ENCODE results near the gene GAR1.
"Not testable (repeated sequence)": the region's sequence is repeated elsewhere in the genome, so short reads cannot be mapped to it uniquely, and the experiment has no call there.

The GAR1 gene

GRCh38 chr4:109815151-109816081 is at the start of gene GAR1:
Gene GAR1, plus strand, starts transcription at chr4:109815762. Its CDS starts 403 bp downstream, at chr4:109816165.
- in situ Hi-C loops (cut with MboI; ENCODE audit: low sequenced_read_pairs), result loop anchor here (10.0 kb wide), 1 partner anchor 391 kb away; no protein-coding TSS in a partner anchor

DNA sequence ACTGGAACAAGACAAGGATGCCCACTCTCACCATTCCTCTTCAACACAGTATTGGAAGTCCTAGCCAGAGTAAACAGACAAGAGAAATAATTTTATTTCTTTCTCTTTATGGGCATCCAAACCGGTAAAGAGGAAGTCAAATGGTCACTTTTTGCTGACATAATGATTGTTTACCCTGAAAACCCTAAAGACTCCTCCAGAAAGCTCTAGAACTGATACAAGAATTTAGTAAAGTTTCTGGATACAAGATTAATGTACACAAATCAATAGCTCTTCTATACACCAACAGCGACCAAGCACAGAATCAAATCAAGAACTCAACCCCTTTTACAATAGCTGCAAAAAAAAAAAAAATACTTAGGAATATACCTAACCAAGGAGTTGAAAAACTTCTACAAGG is 33.5 kb upstream of the GAR1 start:
- in situ Hi-C loops (cut with MboI; ENCODE audit: low sequenced_read_pairs), result not testable (repeated sequence)

DNA sequence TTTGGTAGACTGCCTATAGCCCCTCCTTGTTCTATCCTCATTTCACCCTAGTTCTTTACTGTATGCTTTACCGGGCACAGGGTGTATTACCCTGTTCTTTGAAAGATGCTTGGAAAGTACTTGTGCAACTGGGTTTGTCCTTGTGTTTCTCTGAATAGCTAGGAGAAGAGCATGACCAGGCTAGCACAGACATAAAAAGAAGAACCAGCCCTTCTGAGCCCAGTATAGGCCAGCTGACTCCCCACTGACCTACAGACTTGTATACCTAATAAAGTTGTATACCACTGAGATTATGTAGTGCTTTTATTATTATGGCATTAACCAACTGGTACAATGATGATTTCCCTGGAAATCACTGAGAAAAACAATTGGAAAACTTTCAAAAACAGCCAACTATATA is 28.7 kb upstream of the GAR1 start:
- in situ Hi-C loops (cut with MboI; ENCODE audit: low sequenced_read_pairs), result no loop called here

GRCh38 chr4:109787807-109788206 is 27.8 kb upstream of the GAR1 start:
- in situ Hi-C loops (cut with MboI; ENCODE audit: low sequenced_read_pairs), result no loop called here

DNA sequence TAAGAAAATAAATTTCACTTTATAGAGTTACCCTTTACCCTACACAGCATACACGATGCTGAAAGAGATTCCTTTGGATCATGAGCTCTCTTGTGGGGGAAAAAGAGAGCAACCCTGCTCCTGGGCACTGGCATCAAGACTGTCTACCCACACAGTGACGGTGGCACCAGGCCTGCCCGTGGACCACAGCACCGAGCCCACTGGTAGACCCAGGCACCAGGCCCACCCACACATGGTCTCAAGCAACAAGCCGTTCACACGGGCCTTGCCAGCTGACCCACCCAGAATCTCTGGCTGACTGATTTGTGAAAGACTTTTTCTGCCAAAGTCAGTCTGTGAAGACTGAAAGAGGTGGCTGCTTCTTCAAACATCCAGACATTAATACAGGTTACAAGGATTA is 20.5 kb upstream of the GAR1 start:
- in situ Hi-C loops (cut with MboI; ENCODE audit: low sequenced_read_pairs), result no loop called here

- in situ Hi-C loops (cut with MboI; ENCODE audit: low sequenced_read_pairs), result no loop called here
These were observed 16.7 kb upstream of the GAR1 start for GRCh38 chr4:109798866-109799265.

GRCh38 chr4:109801099-109801789 is 14.3 kb upstream of the GAR1 start:
- in situ Hi-C loops (cut with MboI; ENCODE audit: low sequenced_read_pairs), result no loop called here

DNA sequence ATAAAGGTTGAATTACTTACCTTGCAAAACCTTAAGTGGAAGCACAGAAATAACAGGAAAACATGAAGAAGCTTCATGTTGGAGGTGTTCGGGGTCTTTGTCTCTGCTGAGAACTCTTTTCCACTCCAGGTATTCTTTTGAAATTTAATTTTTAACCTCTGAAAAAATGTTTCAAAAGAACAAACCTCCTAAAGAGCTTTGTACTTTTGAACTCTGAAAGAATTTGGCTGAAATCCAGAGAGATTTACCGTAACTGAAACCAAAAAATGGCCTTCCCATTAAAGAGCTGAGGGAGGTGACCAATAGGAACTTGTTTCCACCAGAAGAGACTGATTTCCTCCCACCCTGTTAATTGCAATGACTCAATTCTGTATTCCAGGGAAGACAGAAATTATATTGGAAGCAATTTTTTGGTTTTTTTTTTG is 13.7 kb upstream of the GAR1 start, which contains the start of gene CFI:
Gene CFI, minus strand, starts transcription at position 105 of the 425 bp plus-strand sequence. Its CDS starts 28 bp downstream, at position 77.
- in situ Hi-C loops (cut with MboI; ENCODE audit: low sequenced_read_pairs), result no loop called here

DNA sequence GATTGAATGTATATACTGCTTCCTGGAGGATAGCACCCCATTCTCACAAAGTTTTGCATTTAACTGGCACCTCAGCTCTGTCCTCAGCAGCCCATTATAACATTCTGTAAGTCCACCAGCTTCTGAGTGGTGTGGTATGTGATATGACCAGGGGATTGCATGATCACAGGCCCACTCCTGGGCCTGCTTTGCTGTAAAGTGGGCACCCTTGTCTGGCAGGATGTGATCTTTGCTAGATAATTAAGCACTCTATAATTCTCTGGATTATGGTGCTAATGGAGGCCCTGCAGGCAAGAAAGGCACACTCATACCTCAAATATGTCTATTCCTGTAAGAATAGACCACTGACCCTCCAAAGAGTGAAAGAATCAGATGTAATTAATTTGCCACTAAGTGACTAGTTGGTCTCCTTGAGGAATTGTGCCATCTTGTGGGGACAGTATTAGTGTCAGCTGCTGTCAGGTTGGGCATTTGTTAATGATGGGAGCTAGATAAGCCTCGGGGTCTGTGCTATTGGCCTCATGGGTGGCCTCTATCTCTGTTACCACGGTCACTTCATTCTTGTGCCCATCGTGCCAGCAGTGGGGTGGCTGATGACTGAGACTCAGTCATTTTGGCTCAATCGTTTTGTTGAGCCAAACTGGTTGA is 11.5 kb upstream of the GAR1 start:
- in situ Hi-C loops (cut with MboI; ENCODE audit: low sequenced_read_pairs), result no loop called here

GRCh38 chr4:109809655-109810054 is 5.9 kb upstream of the GAR1 start:
- in situ Hi-C loops (cut with MboI; ENCODE audit: low sequenced_read_pairs), result loop anchor here (10.0 kb wide), 1 partner anchor 385 kb away; no protein-coding TSS in a partner anchor

- in situ Hi-C loops (cut with MboI; ENCODE audit: low sequenced_read_pairs), result loop anchor here (10.0 kb wide), 1 partner anchor 386 kb away; no protein-coding TSS in a partner anchor
These were observed 4.8 kb upstream of the GAR1 start for GRCh38 chr4:109810552-109811387.

- in situ Hi-C loops (cut with MboI; ENCODE audit: low sequenced_read_pairs), result loop anchor here (10.0 kb wide), 1 partner anchor 387 kb away; no protein-coding TSS in a partner anchor
These were observed 3.9 kb upstream of the GAR1 start for GRCh38 chr4:109811707-109812106.

GRCh38 chr4:109816082-109816442 is 500 bp downstream of the GAR1 start:
- in situ Hi-C loops (cut with MboI; ENCODE audit: low sequenced_read_pairs), result loop anchor here (10.0 kb wide), 1 partner anchor 391 kb away; no protein-coding TSS in a partner anchor

DNA sequence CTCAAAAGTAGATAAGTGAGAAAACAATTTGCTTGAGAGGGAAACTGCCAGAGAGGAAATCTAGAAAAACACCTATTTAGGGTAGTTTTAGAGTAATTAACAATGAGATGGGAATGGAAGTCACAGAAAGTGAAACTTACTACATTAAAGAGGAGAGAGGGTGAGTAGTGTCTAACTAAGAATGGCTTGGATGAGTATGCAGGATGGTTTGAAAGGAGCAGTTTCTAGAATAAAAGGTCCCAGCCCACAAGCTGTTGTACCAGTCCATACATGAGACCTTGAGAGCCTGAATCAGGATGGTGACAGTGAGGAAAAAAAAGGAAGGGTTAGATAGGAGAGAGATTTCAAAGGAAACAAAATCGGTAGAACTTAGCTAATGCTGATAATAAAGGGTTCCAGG is 1.3 kb downstream of the GAR1 start:
- in situ Hi-C loops (cut with MboI; ENCODE audit: low sequenced_read_pairs), result loop anchor here (10.0 kb wide), 1 partner anchor 392 kb away; no protein-coding TSS in a partner anchor

GRCh38 chr4:109818268-109818667 is 2.7 kb downstream of the GAR1 start:
- in situ Hi-C loops (cut with MboI; ENCODE audit: low sequenced_read_pairs), result loop anchor here (10.0 kb wide), 1 partner anchor 393 kb away; no protein-coding TSS in a partner anchor

- in situ Hi-C loops (cut with MboI; ENCODE audit: low sequenced_read_pairs), result no loop called here
These were observed 5.0 kb downstream of the GAR1 start for GRCh38 chr4:109820563-109820962.

- in situ Hi-C loops (cut with MboI; ENCODE audit: low sequenced_read_pairs), result no loop called here
These were observed 5.6 kb downstream of the GAR1 start for GRCh38 chr4:109821185-109821584.

DNA sequence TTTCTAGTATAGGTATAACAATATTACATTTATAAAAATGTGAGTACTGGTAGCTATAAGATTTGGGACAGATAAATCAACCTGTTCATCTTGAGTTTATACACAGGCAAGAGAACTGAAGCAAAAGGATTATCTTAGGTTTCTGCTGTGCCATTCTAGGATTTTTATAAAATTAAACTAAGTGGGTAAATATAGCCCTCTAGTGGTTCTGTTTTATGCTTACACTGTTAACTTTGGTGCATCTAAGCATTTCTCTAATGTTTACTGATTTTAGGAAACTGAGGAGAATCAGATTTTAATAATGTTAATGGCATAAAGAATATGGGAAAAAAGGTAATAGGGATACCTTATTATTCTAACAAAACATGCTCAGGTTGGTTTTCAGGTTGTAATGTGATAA is 11.2 kb downstream of the GAR1 start:
- in situ Hi-C loops (cut with MboI; ENCODE audit: low sequenced_read_pairs), result no loop called here

- in situ Hi-C loops (cut with MboI; ENCODE audit: low sequenced_read_pairs), result no loop called here
These were observed 12.1 kb downstream of the GAR1 start, which contains the start of gene RRH for GRCh38 chr4:109827672-109828071. Gene RRH, plus strand, starts transcription at chr4:109827972. Its CDS starts 56 bp downstream, at chr4:109828028.

- in situ Hi-C loops (cut with MboI; ENCODE audit: low sequenced_read_pairs), result no loop called here
These were observed 18.2 kb downstream of the GAR1 start for GRCh38 chr4:109833756-109834155.

Measured in HL-60/S4 treated with phorbol 12-myristate 13-acetate at 8.2 ng/mL for 4 days and 3 days (cell line).